CD14-positive monocyte (primary cell): ENCODE data around the gene OR52N4. TPM values are rescaled to one million over a fixed set of nuclear protein-coding genes. Genes with fewer than 3 reads are reported as not detected.
"Not testable (repeated sequence)": the region's sequence is repeated elsewhere in the genome, so short reads cannot be mapped to it uniquely, and the experiment has no call there.

Experiments used
- DNase-seq, 3 donors: peaks; one replicate each; pipeline ENCODE4 v3.0.0-alpha.2; 2011 to 2022
- H2AFZ ChIP-seq: 2 replicates; pipeline ENCODE4 v1.6.0; 2012; ENCODE audit warnings: mild to moderate bottlenecking, low read depth, low read length, inconsistent platforms; ENCODE audit not compliant: insufficient read depth, poor library complexity, severe bottlenecking
- H3K27ac ChIP-seq, 2 donors: 1 replicate in 1 of 2; 2 replicates in 1 of 2; pipeline ENCODE4 v1.5.1; 2012 to 2013; ENCODE audit warnings: low read length in 2 of 2, control low read depth in 1 of 2, inconsistent platforms in 1 of 2, low read depth in 1 of 2, mild to moderate bottlenecking in 1 of 2
- H3K27me3 ChIP-seq, 2 donors: one replicate each; pipeline versions ENCODE4 v1.6.0 to v1.6.1; 2011 to 2013; ENCODE audit warnings: low read length in 2 of 2; ENCODE audit not compliant: control insufficient read depth in 2 of 2, insufficient read depth in 2 of 2
- H3K36me3 ChIP-seq, 2 donors: replicated peaks in 1 of 2; 1 replicate in 1 of 2; 2 replicates in 1 of 2; pipeline versions ENCODE4 v1.5.1 to v1.6.1; 2012 to 2013; ENCODE audit warnings: low read length in 2 of 2, control low read depth in 1 of 2, inconsistent platforms in 1 of 2, mild to moderate bottlenecking in 1 of 2; ENCODE audit not compliant: insufficient read depth in 2 of 2, control insufficient read depth in 1 of 2
- H3K4me1 ChIP-seq, 2 donors: 1 replicate in 1 of 2; 2 replicates in 1 of 2; pipeline versions ENCODE4 v1.5.1 to v1.6.1; 2012 to 2013; ENCODE audit warnings: low read length in 2 of 2, control low read depth in 1 of 2, inconsistent platforms in 1 of 2, mild to moderate bottlenecking in 1 of 2, moderate library complexity in 1 of 2; ENCODE audit not compliant: insufficient read depth in 2 of 2, control insufficient read depth in 1 of 2
- H3K4me2 ChIP-seq: replicated peaks from 2 replicates; pipeline ENCODE3; 2012; ENCODE audit warnings: low read length, moderate library complexity, mild to moderate bottlenecking; ENCODE audit not compliant: poor library complexity, severe bottlenecking; ENCODE audit errors: extremely low read depth
- H3K4me3 ChIP-seq, 3 experiments: fragments of 200-600 bp in 1 of 3; sonication (generic) in 1 of 3; replicated peaks in 1 of 3; 1 replicate in 2 of 3; 2 replicates in 1 of 3; pipeline ENCODE4 v1.5.1; 2011 to 2013; ENCODE audit warnings: low read length in 3 of 3, mild to moderate bottlenecking in 3 of 3, control low read depth in 2 of 3, low read depth in 2 of 3, inconsistent platforms in 1 of 3, moderate library complexity in 1 of 3
- H3K79me2 ChIP-seq: 2 replicates; pipeline ENCODE4 v1.6.0; 2012; ENCODE audit warnings: mild to moderate bottlenecking, control low read depth, inconsistent platforms, low read length, moderate library complexity; ENCODE audit not compliant: insufficient read depth
- H3K9ac ChIP-seq: 2 replicates; pipeline ENCODE4 v1.6.0; 2017; ENCODE audit warnings: low read length, mild to moderate bottlenecking; ENCODE audit not compliant: insufficient read depth, poor library complexity, severe bottlenecking
- H3K9me3 ChIP-seq, 2 donors: replicated peaks in 1 of 2; 1 replicate in 1 of 2; 2 replicates in 1 of 2; pipeline versions ENCODE4 v1.5.1 to v1.6.1; 2012 to 2013; ENCODE audit warnings: low read length in 2 of 2, control low read depth in 1 of 2; ENCODE audit not compliant: control insufficient read depth in 1 of 2, insufficient read depth in 1 of 2
- H4K20me1 ChIP-seq: 2 replicates; pipeline ENCODE4 v1.6.0; 2012; ENCODE audit warnings: mild to moderate bottlenecking, low read length, control low read depth, moderate library complexity; ENCODE audit not compliant: insufficient read depth
- H3K27ac Mint-ChIP-seq, 7 donors: one replicate each; pipeline ENCODE4 v1.8.0; 2020; ENCODE audit warnings: mild to moderate bottlenecking in 7 of 7, mixed read lengths in 7 of 7, moderate library complexity in 6 of 7, inconsistent platforms in 2 of 7
- H3K27me3 Mint-ChIP-seq, 3 donors: one replicate each; pipeline ENCODE4 v1.8.0; 2021 to 2022; ENCODE audit warnings: low read depth in 3 of 3, mild to moderate bottlenecking in 3 of 3, mixed read lengths in 3 of 3, moderate library complexity in 3 of 3, inconsistent platforms in 1 of 3
- H3K36me3 Mint-ChIP-seq, 2 donors: one replicate each; pipeline ENCODE4 v1.8.0; 2020; ENCODE audit warnings: mixed read lengths in 2 of 2, inconsistent platforms in 1 of 2, mild to moderate bottlenecking in 1 of 2
- H3K4me1 Mint-ChIP-seq: one replicate; pipeline ENCODE4 v1.8.0; 2020; ENCODE audit warnings: mild to moderate bottlenecking, mixed read lengths
- H3K4me3 Mint-ChIP-seq, 2 donors: one replicate each; pipeline ENCODE4 v1.8.0; 2020; ENCODE audit warnings: mild to moderate bottlenecking in 2 of 2, mixed read lengths in 2 of 2, moderate library complexity in 1 of 2
- H3K9me3 Mint-ChIP-seq, 7 donors: one replicate each; pipeline ENCODE4 v1.8.0; 2020 to 2022; ENCODE audit warnings: mixed read lengths in 7 of 7, mild to moderate bottlenecking in 6 of 7, moderate library complexity in 6 of 7, inconsistent platforms in 2 of 7
- CTCF ChIP-seq: fragments of 200-600 bp; IDR thresholded peaks from one replicate; pipeline ENCODE4 v1.8.0; 2022; ENCODE audit warnings: antibody characterized with exemption, mild to moderate bottlenecking
- WGBS: methylation state at CpG from one replicate; pipeline ENCODE4 v1.1.5; 2013; ENCODE audit warnings: missing lambda C conversion rate; ENCODE audit not compliant: insufficient coverage; 5-methylcytosine and 5-hydroxymethylcytosine counted together
- intact Hi-C, 2 donors: fragments of 100-400 bp; cut with micrococcal nuclease; formaldehyde crosslinking; loops; one replicate each; pipeline versions ENCODE4 v1.15.0 to v1.15.1; 2023
- polyA plus RNA-seq, 3 donors: library from polyadenylated mRNA; depleted of rRNA in 1 of 3; unstranded in 2 of 3; stranded (reverse) in 1 of 3; fragments of 300-500 nt in 2 of 3; fragments of >200 nt in 1 of 3; fragmentation: Illumina TruSeq in 2 of 3; gene quantifications; 1 replicate in 2 of 3; 2 replicates in 1 of 3; pipeline ENCODE4 v1.2.3, GENCODE V29; 2012 to 2021

Gene OR52N4
- polyA plus RNA-seq, 3 donors: 0.24 to 0.31 TPM; not detected in 1

GRCh38 chr11:5712507-5712906, 41.5 kb upstream of the OR52N4 start:
- WGBS: no CpG with 5 or more reads among the region's 1 CpG

GRCh38 chr11:5713695-5714094, 40.3 kb upstream of the OR52N4 start:
- no peak overlapping the region for H3K4me3 Mint-ChIP-seq
- peaks cover 29 to 31% of the 10 kb centered on the region in 2 donors for H3K36me3 Mint-ChIP-seq
- peaks cover 21 to 28% of the 10 kb centered on the region in 2 donors for H3K36me3 ChIP-seq
- H3K9ac ChIP-seq: no peak overlapping the region
- H3K4me1 Mint-ChIP-seq: peaks cover 2% of the 10 kb centered on the region
- no peaks in the 10 kb centered on the region for H3K79me2 ChIP-seq
- peaks cover 18% of the 10 kb centered on the region for H4K20me1 ChIP-seq
- intact Hi-C loops: no loop called here
- no peaks in the 10 kb centered on the region for H3K9me3 ChIP-seq
- H3K9me3 Mint-ChIP-seq: peaks cover 2 to 11% (median 6%) of the 10 kb centered on the region in 7 donors
- H3K27me3 ChIP-seq: no peaks in the 10 kb centered on the region
- no peaks in the 10 kb centered on the region for H3K4me1 ChIP-seq
- TF ChIP-seq CTCF: no peak
- no peak for DNase-seq
- H2AFZ ChIP-seq: no peak overlapping the region
- no peak overlapping the region for H3K27ac Mint-ChIP-seq
- H3K4me3 ChIP-seq: no peak overlapping the region
- no peaks in the 10 kb centered on the region for H3K27me3 Mint-ChIP-seq
- no peak overlapping the region for H3K27ac ChIP-seq
- no peak overlapping the region for H3K4me2 ChIP-seq
- 21% methylated on average over 3 of the region's 5 CpGs for WGBS

More at GRCh38 chr11:5712507-5712906, 41.5 kb upstream of the OR52N4 start:
- peaks cover 2% of the 10 kb centered on the region for H3K4me1 Mint-ChIP-seq
- Histone ChIP-seq H4K20me1 (peaks cover 20% of the 10 kb centered on the region), H3K4me1 (no peaks in the 10 kb centered on the region), H2AFZ (no peak overlapping the region), H3K4me2 (no peak overlapping the region), H3K9me3 (no peaks in the 10 kb centered on the region), H3K9ac (no peak overlapping the region), H3K79me2 (no peaks in the 10 kb centered on the region), H3K27ac (no peak overlapping the region), H3K27me3 (no peaks in the 10 kb centered on the region), H3K36me3 (peaks cover 32 to 40% of the 10 kb centered on the region in 2 donors), H3K4me3 (no peak overlapping the region)
- H3K27ac Mint-ChIP-seq: peak overlapping the region in 1 of 7 donors; percentile 54
- peak; percentile 13 for TF ChIP-seq CTCF
- no peaks in the 10 kb centered on the region for H3K27me3 Mint-ChIP-seq
- intact Hi-C loops: no loop called here
- no peak for DNase-seq
- H3K9me3 Mint-ChIP-seq: peaks cover 2 to 11% (median 6%) of the 10 kb centered on the region in 7 donors
- peaks cover 38 to 41% of the 10 kb centered on the region in 2 donors for H3K36me3 Mint-ChIP-seq
- no peak overlapping the region for H3K4me3 Mint-ChIP-seq

GRCh38 chr11:5716518-5716917, 37.5 kb upstream of the OR52N4 start:
- H4K20me1 ChIP-seq, H3K4me3 Mint-ChIP-seq, H3K4me3 ChIP-seq, H3K27ac ChIP-seq, H3K36me3 Mint-ChIP-seq, H3K79me2 ChIP-seq, H3K27ac Mint-ChIP-seq, H3K27me3 Mint-ChIP-seq, DNase-seq, H3K4me1 ChIP-seq, H3K4me1 Mint-ChIP-seq, H3K36me3 ChIP-seq, H3K9ac ChIP-seq, H3K27me3 ChIP-seq, intact Hi-C loops, H2AFZ ChIP-seq, H3K4me2 ChIP-seq, H3K9me3 ChIP-seq: not testable (repeated sequence)
- no CpG with 5 or more reads among the region's 1 CpG for WGBS
- H3K9me3 Mint-ChIP-seq: peaks cover 2 to 15% (median 10%) of the 10 kb centered on the region in 7 donors
